BJ (cell line): ENCODE data around the gene KRTAP4-9. TPM values are rescaled to one million over a fixed set of nuclear protein-coding genes. Genes with fewer than 3 reads are reported as not detected.
"Not testable (repeated sequence)": the region's sequence is repeated elsewhere in the genome, so short reads cannot be mapped to it uniquely, and the experiment has no call there.

Experiments
- CTCF ChIA-PET: fragments of 350-600 bp; formaldehyde crosslinking; extraction: SDS; loops from one replicate; lab custom pipeline; 2021; ENCODE audit warnings: antibody characterized with exemption, inconsistent platforms; lab: Yijun Ruan, JAX
- POLR2A ChIA-PET: fragments of 300-600 bp; sonication (Branson Sonifier 250); formaldehyde crosslinking; extraction: SDS; loops from one replicate; lab custom pipeline; 2021; ENCODE audit warnings: antibody characterized with exemption; lab: Charles Lee
- DNase-seq: peaks from one replicate; pipeline ENCODE4 v3.0.0-alpha.2; 2011; ENCODE audit warnings: low read depth
- H3K27me3 ChIP-seq: 2 replicates; pipeline ENCODE4 v1.6.0; 2011; ENCODE audit warnings: low read length; ENCODE audit not compliant: control insufficient read depth, insufficient read depth
- H3K36me3 ChIP-seq: 2 replicates; pipeline ENCODE4 v1.5.1; 2011; ENCODE audit warnings: low read length; ENCODE audit not compliant: control insufficient read depth, insufficient read depth
- H3K4me3 ChIP-seq: 2 replicates; pipeline ENCODE4 v1.5.1; 2011; ENCODE audit warnings: low read depth, mild to moderate bottlenecking, control low read depth, low read length
- polyA minus RNA-seq: library from RNA; depleted of rRNA, polyadenylated mRNA; stranded (reverse); fragments of >200 nt; gene quantifications from 2 replicates; pipeline ENCODE4 v1.2.3, GENCODE V29; 2011; rRNA and poly(A)+ RNA removed
- polyA plus RNA-seq: library from polyadenylated mRNA; depleted of rRNA; stranded (reverse); fragments of >200 nt; gene quantifications from 2 replicates; pipeline ENCODE4 v1.2.3, GENCODE V29; 2011; rRNA removed
- TF ChIP-seq, protein P1 (sequence below): IDR thresholded peaks from 2 replicates; pipeline ENCODE4 v1.5.1; 2011; ENCODE audit warnings: low read depth, mild to moderate bottlenecking, control low read depth, inconsistent platforms, low read length, moderate library complexity; ENCODE audit not compliant: insufficient read depth

The KRTAP4-9 gene
- polyA plus RNA-seq (not detected in 2 replicates), polyA minus RNA-seq (not detected in 2 replicates)

DNA sequence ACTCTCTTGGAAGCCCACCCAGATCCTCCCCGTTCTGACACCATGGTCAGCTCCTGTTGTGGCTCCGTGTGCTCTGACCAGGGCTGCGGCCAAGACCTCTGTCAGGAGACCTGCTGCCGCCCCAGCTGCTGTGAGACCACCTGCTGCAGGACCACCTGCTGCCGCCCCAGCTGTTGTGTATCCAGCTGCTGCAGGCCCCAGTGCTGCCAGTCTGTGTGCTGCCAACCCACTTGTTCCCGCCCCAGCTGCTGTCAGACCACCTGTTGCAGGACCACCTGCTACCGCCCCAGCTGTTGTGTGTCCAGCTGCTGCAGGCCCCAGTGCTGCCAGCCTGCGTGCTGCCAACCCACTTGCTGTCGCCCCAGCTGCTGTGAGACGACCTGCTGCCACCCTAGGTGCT is at the start of gene KRTAP4-9:
KRTAP4-9 (plus strand) TSS at position 43 of the 400 bp plus-strand sequence; CDS start at position 43, 0 bp downstream.
- H3K27me3 ChIP-seq, CTCF ChIA-PET, H3K36me3 ChIP-seq, H3K4me3 ChIP-seq, POLR2A ChIA-PET, DNase-seq: not testable (repeated sequence)

GRCh38 chr17:41057547-41057946 is 47.6 kb upstream of the KRTAP4-9 start:
- no peaks in the 10 kb centered on the region for H3K27me3 ChIP-seq
- no peak overlapping the region for H3K4me3 ChIP-seq
- TF ChIP-seq, protein P1, sequence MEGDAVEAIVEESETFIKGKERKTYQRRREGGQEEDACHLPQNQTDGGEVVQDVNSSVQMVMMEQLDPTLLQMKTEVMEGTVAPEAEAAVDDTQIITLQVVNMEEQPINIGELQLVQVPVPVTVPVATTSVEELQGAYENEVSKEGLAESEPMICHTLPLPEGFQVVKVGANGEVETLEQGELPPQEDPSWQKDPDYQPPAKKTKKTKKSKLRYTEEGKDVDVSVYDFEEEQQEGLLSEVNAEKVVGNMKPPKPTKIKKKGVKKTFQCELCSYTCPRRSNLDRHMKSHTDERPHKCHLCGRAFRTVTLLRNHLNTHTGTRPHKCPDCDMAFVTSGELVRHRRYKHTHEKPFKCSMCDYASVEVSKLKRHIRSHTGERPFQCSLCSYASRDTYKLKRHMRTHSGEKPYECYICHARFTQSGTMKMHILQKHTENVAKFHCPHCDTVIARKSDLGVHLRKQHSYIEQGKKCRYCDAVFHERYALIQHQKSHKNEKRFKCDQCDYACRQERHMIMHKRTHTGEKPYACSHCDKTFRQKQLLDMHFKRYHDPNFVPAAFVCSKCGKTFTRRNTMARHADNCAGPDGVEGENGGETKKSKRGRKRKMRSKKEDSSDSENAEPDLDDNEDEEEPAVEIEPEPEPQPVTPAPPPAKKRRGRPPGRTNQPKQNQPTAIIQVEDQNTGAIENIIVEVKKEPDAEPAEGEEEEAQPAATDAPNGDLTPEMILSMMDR = no peak
- ChIA-PET CTCF (interaction anchor here (0.6 to 1.9 kb wide), 2 partner anchors 19 to 148 kb away, joined by 3 to 7 read pairs; no protein-coding TSS in a partner anchor), POLR2A (interaction anchor here (0.7 kb wide), 1 partner anchor 56 kb away, joined by 4 read pairs; no protein-coding TSS in a partner anchor)
- no peak for DNase-seq
- no peaks in the 10 kb centered on the region; the same call in 1 of the 2 replicates for H3K36me3 ChIP-seq

- DNase-seq = no peak
- H3K4me3 ChIP-seq = no peak overlapping the region
- ChIA-PET CTCF (interaction anchor here (0.5 to 1.9 kb wide), 7 partner anchors 32 to 296 kb away, joined by 3 to 7 read pairs (median 3); partner anchors contain the start of gene KRTAP1-5), POLR2A (interaction anchor here (0.5 to 0.9 kb wide), 5 partner anchors 9 to 319 kb away, joined by 3 to 5 read pairs (median 4); no protein-coding TSS in a partner anchor)
- TF ChIP-seq, protein P1 = no peak
- no peaks in the 10 kb centered on the region; the same call in 1 of the 2 replicates for H3K36me3 ChIP-seq
- no peaks in the 10 kb centered on the region for H3K27me3 ChIP-seq
Observed at GRCh38 chr17:41058741-41059140, 46.4 kb upstream of the KRTAP4-9 start.

GRCh38 chr17:41059276-41060051 is 45.7 kb upstream of the KRTAP4-9 start:
- H3K36me3 ChIP-seq, H3K4me3 ChIP-seq, H3K27me3 ChIP-seq: not testable (repeated sequence)
- POLR2A ChIA-PET = interaction anchor here (0.5 to 1.2 kb wide), 14 partner anchors 10 to 632 kb away, joined by 3 to 6 read pairs (median 4); partner anchors contain the start of genes KRT34 and KRTAP1-5
- DNase-seq = peak; percentile 91
- CTCF ChIA-PET = interaction anchor here (0.5 to 2.2 kb wide), 12 partner anchors 33 to 607 kb away, joined by 3 to 9 read pairs (median 4); partner anchors contain the start of gene KRTAP1-5

GRCh38 chr17:41060052-41060604 is 45.1 kb upstream of the KRTAP4-9 start, which contains the start of gene KRTAP2-3:
TSS of gene KRTAP2-3 (minus strand) at chr17:41060114. CDS start at chr17:41060050, 64 bp downstream.
- ChIA-PET POLR2A (interaction anchor here (0.7 to 1.2 kb wide), 4 partner anchors 12 to 108 kb away, joined by 3 read pairs; partner anchors contain the start of gene KRTAP1-5), CTCF (interaction anchor here (0.6 to 2.2 kb wide), 11 partner anchors 9 to 606 kb away, joined by 3 to 9 read pairs (median 4); partner anchors contain the start of gene KRTAP1-5)
- DNase-seq = peak; percentile 89
- TF ChIP-seq, protein P1 = no peak
- H3K4me3 ChIP-seq = no peak within 1 kb of the TSS
- H3K27me3 ChIP-seq = no peaks in the 10 kb centered on the region
- H3K36me3 ChIP-seq = no peaks in the 10 kb centered on the region; the same call in 1 of the 2 replicates
